Measurements from ENCODE around the gene CRKL.
"Not testable (repeated sequence)": the region's sequence is repeated elsewhere in the genome, so short reads cannot be mapped to it uniquely, and the experiment has no call there.

The CRKL gene

GRCh38 chr22:20916916-20917810 lies at the start of gene CRKL:
Gene CRKL (plus strand): TSS chr22:20917407. CDS start chr22:20917935, 528 bp downstream.
- no peak for FAIRE-seq

GRCh38 chr22:20868025-20868962 lies 48.9 kb upstream of the CRKL start:
- no peak for FAIRE-seq

- no peak for FAIRE-seq
Measured at GRCh38 chr22:20869234-20869633, 48.0 kb upstream of the CRKL start.

GRCh38 chr22:20873214-20873613 lies 44.0 kb upstream of the CRKL start:
- FAIRE-seq, result no peak

GRCh38 chr22:20875296-20875695 lies 41.9 kb upstream of the CRKL start:
- no peak for FAIRE-seq

GRCh38 chr22:20877715-20878114 lies 39.5 kb upstream of the CRKL start:
- FAIRE-seq, result no peak

- no peak for FAIRE-seq
Measured at GRCh38 chr22:20881231-20881630, 36.0 kb upstream of the CRKL start.

GRCh38 chr22:20881869-20882815 lies 35.1 kb upstream of the CRKL start:
- FAIRE-seq, result no peak

- FAIRE-seq, result no peak
Measured at GRCh38 chr22:20882855-20883254, 34.4 kb upstream of the CRKL start.

- FAIRE-seq, result no peak
Measured at GRCh38 chr22:20884454-20884853, 32.8 kb upstream of the CRKL start.

- no peak for FAIRE-seq
Measured at GRCh38 chr22:20885017-20885556, 32.1 kb upstream of the CRKL start.

GRCh38 chr22:20885557-20886323 lies 31.5 kb upstream of the CRKL start:
- no peak for FAIRE-seq

- no peak for FAIRE-seq
Measured at GRCh38 chr22:20887375-20887774, 29.8 kb upstream of the CRKL start.

- FAIRE-seq, result no peak
Measured at GRCh38 chr22:20889025-20889704, 28.0 kb upstream of the CRKL start.

GRCh38 chr22:20889904-20890540 lies 27.2 kb upstream of the CRKL start:
- no peak for FAIRE-seq

GRCh38 chr22:20890975-20891374 lies 26.2 kb upstream of the CRKL start:
- FAIRE-seq, result no peak

GRCh38 chr22:20897737-20898136 lies 19.5 kb upstream of the CRKL start:
- FAIRE-seq, result not testable (repeated sequence)

GRCh38 chr22:20899827-20900423 lies 17.3 kb upstream of the CRKL start:
- FAIRE-seq, result no peak

Data from TTC549 (cell line).